NCI-H345 (cell line): ENCODE measurements around the gene HYAL1.
"Not testable (repeated sequence)": the region's sequence is repeated elsewhere in the genome, so short reads cannot be mapped to it uniquely, and the experiment has no call there.

Source experiments
- DNase-seq: peaks from one replicate; lab custom pipeline; 2025; lab: John Stamatoyannopoulos, UW

Gene HYAL1

DNA sequence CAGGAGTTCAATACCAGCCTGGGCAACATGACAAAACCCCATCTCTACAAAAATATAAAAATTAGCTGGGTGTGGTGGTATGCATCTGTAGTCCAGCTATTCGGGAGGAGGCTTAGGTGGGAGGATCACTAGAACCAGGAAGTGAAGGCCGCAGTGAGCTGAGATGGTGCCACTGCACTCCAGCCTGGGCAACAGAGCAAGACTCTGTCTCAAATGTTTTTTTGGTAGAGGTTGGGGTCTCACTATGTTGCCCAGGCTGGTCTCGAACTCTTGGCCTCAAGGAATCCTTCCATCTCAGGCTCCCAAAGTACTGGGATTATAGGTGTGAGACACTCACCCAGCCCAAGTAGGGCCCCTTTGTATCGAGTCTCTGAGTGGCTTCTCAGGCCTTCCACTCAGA lies 9.3 kb downstream of the HYAL1 start:
- no peak for DNase-seq

DNA sequence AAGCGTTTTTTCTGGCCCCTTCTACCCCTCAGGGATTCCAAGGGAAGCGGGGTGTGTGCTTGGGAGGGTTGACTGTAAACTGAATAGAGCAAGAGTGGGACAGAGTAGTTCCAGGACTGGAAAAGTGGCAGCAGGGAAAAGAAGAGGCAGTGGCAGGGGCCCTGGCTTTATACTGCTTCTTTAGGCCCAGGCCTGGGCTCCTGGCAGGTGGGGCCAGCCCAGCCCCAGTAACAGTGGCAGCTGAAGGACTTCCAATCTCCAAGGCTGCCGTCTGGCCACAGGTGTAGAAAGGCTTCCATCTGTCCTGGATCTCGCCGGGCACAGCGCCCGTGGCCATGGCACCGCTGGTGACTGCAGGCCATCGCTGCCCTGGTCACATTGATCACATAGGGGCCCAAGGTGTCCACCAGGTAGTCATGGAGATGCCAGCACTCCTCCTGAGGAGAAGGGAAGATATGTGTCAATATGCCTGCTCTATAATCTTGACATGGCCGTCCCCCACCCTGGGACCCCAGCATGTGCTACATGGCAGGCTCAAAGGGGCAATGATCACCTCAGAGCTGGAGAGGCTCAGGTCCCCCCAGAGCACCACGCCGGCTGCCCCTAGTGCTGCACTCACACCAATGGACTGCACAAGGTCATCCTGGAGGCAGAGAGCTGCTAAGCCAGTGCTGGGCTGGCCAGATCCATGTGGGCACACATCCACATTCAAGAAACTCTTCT lies 10.1 kb downstream of the HYAL1 start:
- DNase-seq, result no peak

DNA sequence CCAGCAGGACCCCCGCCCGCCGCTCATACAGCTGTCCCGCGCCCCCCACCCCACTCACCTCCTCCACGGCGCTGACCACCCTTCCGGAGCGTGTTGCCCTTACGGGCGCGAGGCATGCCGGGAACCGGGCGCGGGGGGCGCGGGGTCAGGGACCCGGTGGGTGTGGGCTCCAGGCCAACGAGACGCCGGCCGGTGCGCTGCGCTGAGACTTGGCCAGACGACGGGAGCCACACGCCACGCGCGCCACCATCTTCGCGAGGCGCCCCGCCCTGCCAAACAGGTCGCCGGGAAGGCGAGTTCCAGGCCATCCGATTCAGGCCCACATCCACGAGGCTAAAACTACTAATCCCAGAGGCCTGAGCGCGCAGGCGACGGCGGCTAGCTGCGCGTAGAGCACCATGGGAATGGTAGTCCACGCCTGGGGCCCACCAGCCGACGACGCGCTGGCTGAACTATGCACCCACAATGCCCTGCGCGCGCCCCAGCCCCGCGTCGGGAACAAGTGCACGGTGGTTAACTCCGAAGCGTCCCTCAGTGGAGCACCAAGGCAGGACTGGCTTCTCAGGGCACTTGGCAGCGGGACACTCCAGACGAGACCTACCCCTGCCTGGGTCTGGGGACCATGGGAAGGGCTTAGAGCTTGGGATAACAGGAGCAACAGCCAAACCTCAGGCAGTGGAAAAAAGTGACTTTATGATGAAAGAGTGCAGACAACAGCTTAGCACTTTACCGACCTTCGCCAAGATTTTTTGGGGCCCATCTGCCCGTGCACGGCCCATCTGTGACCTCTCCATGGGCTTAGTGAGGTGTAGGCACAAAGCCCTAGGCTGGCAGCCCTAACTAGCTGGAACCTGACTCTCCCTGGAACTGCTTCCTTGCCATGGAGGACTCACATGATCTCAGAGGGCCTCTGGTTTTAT lies 11.0 kb downstream of the HYAL1 start, which contains the start of gene IFRD2:
IFRD2 (minus strand) TSS at position 271 of the 920 bp plus-strand sequence; CDS start at position 116, 155 bp downstream.
- DNase-seq, result peak; percentile 94

DNA sequence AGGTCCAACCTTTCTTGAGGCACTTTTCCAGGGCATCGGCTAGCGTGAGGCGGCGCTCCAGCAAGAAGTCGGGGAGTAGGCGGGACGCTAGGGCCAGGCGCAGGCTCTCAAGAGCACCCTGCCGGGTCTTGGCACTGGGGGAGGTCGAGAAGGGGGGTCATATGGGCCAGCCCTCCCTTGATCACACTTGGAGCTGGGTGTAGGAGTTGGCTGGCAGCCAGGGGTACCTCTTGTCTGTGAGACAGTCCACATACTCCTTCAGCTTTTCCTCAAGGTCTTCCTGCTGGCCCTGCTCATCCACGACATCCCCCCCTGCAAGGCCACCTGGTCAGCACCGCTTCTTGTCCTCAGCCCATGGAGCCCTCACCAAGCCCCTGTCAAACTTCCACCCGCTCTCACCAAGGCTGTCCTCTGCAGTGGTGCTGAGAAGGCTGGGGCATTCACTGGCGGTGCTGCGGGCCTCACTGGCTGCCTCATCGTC lies 13.2 kb downstream of the HYAL1 start:
- no peak for DNase-seq

DNA sequence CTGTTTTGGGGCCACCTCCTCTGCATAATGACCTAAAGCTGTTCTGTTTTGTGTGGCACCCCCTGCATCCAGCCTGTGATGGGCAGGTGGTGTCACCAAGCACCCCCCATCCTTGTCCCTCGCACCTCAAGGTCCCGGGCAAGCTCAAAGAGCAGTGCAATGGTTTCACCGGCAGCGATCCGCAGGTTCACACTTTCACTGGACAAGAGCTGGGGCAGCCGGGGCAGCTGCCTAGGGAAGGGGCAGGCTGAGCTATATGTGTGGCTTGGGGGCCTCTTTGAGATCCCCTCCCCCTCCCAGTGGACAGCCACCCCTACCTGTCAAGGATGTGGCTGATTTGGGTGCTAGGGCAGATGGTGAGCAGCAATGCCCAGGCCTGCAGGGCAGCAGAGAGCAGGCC lies 14.2 kb downstream of the HYAL1 start:
- DNase-seq, result no peak

DNA sequence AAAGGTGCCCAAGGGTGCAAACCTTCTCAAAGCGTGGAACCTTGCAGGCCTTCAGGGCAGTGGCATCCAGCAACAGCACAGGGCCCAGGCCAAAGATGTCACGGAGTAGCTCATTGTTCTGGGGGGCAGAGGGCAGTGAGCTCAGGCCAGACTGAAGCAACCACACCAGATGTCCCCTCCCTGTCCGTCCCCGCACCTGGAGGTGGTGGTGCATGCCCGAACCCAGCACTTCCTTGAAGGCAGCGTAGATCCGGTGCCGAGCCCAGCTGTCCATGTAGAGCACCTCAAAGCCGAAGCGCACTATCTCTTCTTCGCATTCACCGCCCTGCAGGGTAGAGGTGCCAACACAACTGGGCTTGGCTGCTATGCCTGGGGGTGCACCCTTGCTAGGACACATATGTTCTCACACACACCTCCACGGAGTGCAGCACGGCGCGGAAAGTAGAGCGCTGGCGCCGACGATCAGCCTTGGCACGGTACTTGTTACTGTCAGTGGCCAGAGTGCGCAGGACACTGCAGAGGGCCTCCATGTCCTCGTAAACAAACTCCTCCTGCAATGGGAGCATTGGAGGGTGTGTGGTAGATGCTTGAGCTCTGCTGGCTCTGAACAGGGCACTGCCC lies 14.9 kb downstream of the HYAL1 start:
- DNase-seq, result no peak

DNA sequence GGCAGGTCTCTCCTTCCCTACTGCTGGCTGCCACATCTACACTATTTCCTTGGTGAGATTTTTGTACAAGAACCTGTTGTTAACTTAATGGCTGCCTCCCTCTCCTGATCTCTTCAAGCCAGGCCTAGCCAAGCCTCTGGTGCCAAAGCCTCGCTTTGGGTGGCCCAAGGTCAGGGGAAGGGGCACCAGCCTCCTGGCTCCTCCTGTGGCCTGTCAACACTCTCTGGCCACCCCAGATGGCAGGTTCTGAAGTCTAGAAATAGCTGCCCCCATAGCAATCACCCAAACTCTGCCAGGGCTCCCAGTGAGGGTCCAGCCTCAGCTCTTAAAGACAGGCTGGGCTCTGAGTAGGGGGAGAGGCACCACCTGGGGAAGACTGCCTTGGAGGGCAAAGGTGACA lies 16.1 kb downstream of the HYAL1 start:
- DNase-seq, result no peak

DNA sequence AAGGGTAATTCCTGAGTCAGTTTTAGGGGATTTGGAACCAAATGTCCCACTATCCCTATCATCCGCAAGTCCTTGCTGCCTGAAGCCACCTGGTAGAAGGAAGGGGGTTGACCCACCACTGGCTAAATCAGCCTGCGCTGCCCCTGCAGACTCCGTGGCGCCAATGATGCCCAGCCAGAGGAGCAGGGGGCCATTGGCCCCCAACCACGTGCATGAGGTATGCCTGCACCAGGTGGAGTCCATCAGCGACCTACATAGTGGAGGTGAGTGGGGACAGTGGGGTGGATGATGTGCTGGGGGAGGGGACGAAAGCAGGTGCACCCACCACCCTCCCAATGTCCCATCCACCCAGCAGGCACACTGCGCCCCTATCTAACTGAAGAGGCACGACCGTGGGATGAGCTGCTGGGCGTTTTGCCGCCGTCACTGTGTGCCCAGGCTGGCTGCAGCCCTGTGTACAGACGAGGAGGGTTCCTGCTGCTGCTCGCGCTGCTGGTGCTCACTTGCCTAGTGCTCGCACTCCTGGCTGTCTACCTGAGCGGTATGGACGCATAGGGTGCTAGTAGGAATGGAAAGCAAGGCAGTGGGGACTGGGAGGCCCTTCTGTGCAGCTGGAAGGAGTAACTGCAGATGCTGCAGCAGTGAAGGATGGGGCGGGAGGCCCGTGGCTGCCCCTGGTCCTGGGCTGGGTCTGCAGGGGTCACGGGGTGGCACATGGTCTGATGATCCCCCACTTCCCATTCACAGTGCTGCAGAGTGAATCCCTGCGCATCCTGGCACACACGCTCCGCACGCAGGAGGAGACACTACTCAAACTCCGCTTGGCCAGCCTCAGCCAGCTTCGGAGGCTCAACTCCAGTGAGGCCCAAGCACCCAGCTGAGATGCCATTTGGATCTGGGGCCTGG lies 16.8 kb downstream of the HYAL1 start:
- no peak for DNase-seq

DNA sequence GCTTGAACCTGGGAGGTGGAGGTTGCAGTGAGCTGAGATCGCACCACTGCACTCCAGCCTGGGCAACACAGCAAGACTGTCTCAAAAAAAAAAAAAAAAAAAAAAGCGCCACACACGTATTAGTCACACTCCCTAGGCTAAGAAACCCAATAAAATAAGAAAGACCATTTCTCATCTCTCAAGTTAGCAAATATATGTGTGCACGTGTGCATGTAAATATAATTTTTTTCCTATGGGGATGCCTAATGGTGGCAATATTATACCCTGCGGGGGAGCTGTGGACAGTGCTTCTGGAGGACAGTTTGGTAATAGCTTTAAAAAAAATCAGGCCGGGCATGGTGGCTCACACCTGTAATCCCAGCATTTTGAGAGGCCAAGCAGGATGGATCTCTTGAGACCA lies 19.3 kb downstream of the HYAL1 start:
- DNase-seq, result not testable (repeated sequence)

DNA sequence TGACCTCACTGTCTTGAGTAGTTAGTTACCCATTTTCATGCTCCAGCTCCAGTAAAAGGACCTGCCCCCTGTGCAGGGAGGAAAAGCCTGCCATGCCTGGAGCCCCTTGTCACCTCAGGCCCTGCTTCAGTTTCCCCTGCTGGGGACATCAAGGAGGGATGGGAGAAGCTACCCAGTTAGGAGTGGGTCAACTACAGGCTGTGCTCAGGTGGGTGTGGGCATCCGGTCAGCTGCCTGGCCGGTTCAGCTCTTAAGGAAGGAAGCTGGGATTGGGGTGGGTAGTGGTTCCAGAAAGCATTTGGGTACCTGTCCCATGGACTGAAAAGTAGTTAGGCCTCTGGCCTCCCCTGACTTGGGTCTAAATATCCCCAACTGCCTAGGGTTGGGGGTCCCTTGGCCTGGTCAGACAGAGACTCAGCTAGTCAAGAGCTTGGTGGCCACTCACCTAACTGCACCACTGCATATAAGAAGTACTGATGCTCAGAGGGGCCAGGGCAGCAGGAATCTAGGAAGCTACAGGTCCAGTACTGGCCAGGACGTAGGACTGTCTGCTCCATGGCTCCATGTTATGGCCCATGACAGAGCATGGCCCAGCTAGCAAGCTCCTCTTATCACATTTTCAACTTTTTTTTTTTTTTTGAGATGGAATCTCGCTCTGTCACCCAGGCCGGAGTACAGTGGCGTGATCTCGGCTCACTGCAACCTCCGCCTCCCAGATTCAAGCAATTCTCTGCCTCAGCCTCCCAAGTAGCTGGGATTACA lies 23.9 kb downstream of the HYAL1 start:
- DNase-seq, result no peak

DNA sequence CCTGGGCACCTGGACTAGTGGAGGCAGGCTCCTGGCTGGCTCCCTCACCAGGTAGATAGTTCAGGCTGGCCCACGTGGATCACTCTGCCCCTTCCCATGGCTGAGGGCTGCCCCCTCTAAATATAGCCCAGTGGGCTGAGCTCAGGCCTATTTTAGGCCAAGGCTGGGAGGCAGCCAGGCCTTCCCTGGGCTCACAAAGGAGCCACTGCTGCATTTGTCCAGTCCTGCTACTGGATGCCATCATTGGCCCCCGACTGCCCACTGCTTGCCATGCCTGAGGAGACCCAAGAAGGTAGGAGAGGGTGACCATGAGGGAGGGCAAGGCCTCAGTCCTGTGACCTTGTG lies 24.5 kb downstream of the HYAL1 start, which contains the start of gene LSMEM2:
LSMEM2 (plus strand) TSS at position 208 of the 345 bp plus-strand sequence; CDS start at position 235, 27 bp downstream.
- no peak for DNase-seq

DNA sequence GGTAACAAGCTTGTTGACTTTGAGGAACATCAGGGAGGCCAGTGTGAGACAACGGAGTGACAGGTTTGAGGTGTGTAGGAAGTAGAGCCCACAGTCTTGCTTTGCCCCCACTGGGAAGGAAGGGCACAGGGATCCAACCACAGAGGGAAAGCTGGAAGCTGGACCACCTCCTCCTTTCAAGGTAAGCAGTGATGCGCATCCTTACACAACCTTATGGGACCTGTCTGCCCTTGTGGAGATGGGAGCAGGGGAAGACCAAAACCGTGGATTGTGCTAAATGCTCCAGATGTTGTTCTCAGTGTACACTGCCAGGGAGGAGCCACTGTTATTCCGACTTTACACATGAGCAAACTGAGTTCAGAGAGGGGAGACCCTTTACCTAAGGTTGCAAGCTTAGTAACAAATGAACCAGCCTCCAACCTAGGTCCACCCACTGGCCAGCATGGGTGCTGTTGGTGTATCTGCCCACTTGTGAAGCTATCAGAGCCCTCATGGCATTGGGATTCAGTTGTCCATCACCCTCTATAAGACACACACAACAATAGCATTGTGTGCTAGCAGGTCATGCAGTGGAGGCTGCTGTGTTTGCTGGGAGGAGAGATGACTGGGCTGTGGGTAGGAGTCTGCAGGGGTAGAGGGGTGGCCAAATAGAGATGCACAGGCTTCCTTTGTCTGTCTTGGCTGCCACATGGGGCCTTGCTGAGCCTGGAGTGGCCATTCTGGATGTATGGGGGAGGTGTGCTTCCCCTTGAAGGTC lies 25.1 kb downstream of the HYAL1 start:
- DNase-seq, result no peak

DNA sequence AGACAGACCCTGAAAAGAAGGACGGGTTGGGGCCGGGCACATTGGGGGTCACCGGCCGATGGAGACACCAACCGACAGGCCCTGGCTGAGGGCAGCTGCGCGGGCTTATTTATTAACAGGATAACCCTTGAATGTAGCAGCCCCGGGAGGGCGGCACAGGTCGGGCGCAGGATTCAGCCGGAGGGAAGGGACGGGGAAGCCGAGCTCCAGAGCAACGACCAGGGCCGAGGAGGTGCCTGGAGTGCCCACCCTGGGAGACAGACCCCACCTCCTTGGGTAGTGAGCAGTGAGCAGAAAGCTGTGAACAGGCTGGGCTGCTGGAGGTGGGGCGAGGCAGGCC lies 26.6 kb downstream of the HYAL1 start:
- DNase-seq, result no peak

DNA sequence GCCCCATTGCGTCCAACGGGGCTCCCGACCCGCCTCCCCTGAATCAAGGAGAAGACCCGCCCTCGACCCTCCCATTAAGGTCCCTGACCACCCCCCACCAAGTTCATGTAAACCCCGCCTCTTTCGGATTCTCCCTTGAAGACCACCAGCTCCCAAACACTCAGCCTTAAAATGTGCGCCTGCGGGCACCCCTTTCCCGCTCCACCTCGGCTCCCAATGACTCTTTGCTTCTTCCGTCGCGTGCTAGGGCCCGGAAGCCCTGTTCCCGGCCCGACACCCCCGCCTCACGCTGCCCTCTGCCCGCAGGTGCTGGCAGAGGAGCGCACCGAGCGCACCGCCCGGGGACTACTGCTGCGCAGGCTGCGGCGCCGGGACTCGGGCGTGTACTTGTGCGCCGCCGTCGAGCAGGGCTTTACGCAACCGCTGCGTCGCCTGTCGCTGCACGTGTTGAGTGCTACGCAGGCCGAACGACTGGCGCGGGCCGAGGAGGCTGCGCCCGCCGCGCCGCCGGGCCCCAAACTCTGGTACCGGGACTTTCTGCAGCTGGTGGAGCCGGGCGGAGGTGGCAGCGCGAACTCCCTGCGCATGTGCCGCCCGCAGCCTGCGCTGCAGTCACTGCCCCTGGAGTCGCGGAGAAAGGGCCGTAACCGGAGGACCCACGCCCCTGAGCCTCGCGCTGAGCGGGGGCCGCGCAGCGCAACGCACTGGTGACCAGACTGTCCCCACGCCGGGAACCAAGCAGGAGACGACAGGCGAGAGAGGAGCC lies 27.2 kb downstream of the HYAL1 start:
- DNase-seq, result no peak

DNA sequence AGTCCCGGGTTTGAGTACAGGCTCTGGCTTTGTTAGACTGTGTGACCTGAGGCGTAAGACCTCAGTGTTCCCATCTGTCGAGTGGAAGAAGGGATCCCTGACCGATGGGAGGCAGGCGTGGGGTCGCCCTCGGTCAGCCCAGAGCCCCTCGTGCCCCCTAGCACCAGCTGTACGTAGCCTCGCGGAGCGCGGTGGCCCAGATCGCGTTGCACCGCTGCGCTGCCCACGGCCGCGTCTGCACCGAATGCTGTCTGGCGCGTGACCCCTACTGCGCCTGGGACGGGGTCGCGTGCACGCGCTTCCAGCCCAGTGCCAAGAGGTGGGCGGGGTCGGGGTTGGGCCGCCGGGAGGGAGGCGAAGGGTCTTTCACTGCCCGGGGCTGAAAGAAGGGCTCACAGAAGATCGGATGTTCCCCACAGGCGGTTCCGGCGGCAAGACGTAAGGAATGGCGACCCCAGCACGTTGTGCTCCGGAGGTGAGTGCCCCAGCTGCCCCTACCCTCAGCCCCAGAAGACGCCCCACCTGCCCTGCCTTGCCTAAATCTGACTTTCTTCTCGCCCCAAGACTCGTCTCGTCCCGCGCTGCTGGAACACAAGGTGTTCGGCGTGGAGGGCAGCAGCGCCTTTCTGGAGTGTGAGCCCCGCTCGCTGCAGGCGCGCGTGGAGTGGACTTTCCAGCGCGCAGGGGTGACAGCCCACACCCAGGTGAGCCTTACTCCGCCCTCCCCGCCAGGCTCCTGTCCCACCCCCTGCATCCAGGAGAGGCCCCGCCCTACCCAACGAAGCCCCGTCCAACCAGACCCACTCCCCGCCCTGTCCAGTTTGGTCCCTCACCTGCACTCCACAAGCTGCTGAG lies 28.0 kb downstream of the HYAL1 start:
- no peak for DNase-seq

DNA sequence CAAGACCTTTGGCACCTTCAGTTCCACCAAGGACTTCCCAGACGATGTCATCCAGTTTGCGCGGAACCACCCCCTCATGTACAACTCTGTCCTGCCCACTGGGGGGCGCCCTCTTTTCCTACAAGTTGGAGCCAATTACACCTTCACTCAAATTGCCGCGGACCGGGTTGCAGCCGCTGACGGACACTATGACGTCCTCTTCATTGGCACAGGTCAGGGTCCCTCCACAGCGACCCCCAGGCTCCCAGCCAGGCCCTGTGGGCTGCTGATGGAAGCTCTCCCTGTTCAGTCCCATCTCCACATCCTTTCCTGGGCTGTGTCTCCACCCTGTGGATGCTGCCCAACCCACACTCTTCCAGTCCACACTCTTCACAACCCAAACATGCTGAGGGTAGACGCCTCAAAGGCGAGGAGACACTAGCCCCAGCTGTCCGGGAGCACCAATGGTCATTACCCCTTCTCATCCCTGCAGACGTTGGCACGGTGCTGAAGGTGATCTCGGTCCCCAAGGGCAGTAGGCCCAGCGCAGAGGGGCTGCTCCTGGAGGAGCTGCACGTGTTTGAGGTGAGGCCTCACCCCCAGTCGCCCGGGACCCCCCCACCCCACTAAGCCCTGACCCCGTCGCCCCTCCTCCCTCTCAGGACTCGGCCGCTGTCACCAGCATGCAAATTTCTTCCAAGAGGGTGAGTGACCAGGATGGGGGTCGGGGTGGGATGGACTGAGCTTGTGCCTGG lies 28.8 kb downstream of the HYAL1 start:
- peak; percentile 46 for DNase-seq

DNA sequence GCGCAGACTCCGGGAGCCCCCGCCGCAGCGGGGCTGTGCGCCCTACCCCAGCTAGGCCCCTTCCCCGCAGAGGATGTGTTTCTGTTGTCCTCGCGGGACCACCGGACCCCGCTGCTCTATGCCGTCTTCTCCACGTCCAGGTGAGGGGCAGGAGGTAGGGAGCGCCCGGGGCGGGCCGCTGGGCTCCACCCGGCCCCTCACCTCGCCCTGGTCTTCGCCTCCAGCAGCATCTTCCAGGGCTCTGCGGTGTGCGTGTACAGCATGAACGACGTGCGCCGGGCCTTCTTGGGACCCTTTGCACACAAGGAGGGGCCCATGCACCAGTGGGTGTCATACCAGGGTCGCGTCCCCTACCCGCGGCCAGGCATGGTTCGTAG lies 29.7 kb downstream of the HYAL1 start:
- DNase-seq, result no peak
